ENCODE measurements around the gene KCNB1. TPM values are rescaled to one million over a fixed set of nuclear protein-coding genes. Genes with fewer than 3 reads are reported as not detected.

Gene KCNB1
- total and polyA plus RNA-seq, 2 of the 4 experiments (the other 2 are of a cell fraction) = 0.05 TPM; not detected in 1

DNA sequence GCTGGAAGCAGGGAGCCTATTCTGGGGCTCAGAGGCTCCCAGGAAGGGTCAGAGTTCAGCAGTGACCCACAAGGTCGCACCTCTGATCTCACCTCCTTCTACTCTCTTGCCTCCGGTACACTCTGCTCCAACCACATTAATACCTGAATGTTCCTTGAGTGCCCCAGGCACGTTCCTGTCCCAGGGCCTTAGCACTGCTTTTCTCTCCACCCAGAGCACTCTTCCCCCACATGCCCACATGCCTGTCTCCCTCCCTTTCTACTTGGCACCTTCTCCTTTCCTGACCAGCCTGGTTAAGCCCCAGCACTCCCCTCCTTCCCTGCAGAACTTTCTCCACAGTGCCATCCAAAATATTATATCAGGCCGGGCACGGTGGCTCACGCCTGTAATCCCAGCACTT lies 13.4 kb downstream of the KCNB1 start:
- Histone ChIP-seq H3K56ac (ENCODE audit: extremely low read depth, insufficient read depth, low read length) (no peak overlapping the region), H3K9me3 (ENCODE audit: control insufficient read depth, insufficient read depth, low read length) (no peaks in the 10 kb centered on the region), H2AK5ac (ENCODE audit: low read depth, low read length) (no peak overlapping the region), H3K9me1 (ENCODE audit: insufficient read depth, low read length) (no peaks in the 10 kb centered on the region; the same call in 1 of the 2 replicates), H3K4me1 (ENCODE audit: control insufficient read depth, insufficient read depth, low read length) (no peaks in the 10 kb centered on the region), H2BK120ac (ENCODE audit: low read depth, low read length) (no peak overlapping the region), H4K91ac (ENCODE audit: insufficient read depth, low read depth, low read length) (no peak overlapping the region), H2BK5ac (ENCODE audit: low read depth, low read length, poor library complexity, severe bottlenecking) (no peak overlapping the region), H3K18ac (ENCODE audit: low read depth, low read length) (no peak overlapping the region), H3K27me3 (ENCODE audit: control insufficient read depth, insufficient read depth, low read length) (peaks cover 39% of the 10 kb centered on the region), H3K9ac (ENCODE audit: low read depth, low read length) (no peak overlapping the region), H4K8ac (ENCODE audit: low read depth in 2 of 2, low read length in 2 of 2) (no peak overlapping the region), H3K4me3 (ENCODE audit: insufficient read depth, low read depth, low read length) (no peak overlapping the region), H3K4me2 (ENCODE audit: low read depth, low read length) (no peak overlapping the region), H3K79me1 (ENCODE audit: low read depth in 1 of 2, low read length in 2 of 2) (no peaks in the 10 kb centered on the region), H4K5ac (ENCODE audit: low read depth, low read length) (no peak overlapping the region), H3K14ac (replicated peaks; ENCODE audit: low read depth, low read length) (no peak overlapping the region), H2AFZ (replicated peaks; ENCODE audit: low read length, poor library complexity) (no peak overlapping the region), H2BK20ac (ENCODE audit: low read depth, low read length) (no peak overlapping the region), H3K4ac (ENCODE audit: low read depth, low read length) (no peak overlapping the region), H3K23ac (ENCODE audit: low read depth, low read length) (no peak overlapping the region), H2BK15ac (ENCODE audit: low read depth, low read length) (no peak overlapping the region), H2AK9ac (replicated peaks; ENCODE audit: low read depth, low read length, poor library complexity) (no peak overlapping the region), H3K36me3 (ENCODE audit: control insufficient read depth, insufficient read depth, low read length) (no peaks in the 10 kb centered on the region), H4K20me1 (ENCODE audit: insufficient read depth, low read length) (no peaks in the 10 kb centered on the region), H3K27ac (ENCODE audit: insufficient read depth, low read length) (no peak overlapping the region)
- BruUV-seq (replicated peaks) = no TSS peak
- ChIA-PET POLR2A (ENCODE audit: unreplicated experiment) (no interaction called here), CTCF (no interaction called here)
- dilution Hi-C loops (cut with HindIII; ENCODE audit: low sequenced_read_pairs, unreplicated experiment) = no loop called here
- ATAC-seq (ENCODE audit: low read depth) (no peak), DNase-seq (no peak)
- intact Hi-C loops (cut with micrococcal nuclease) = no loop called here
- no peak for TF ChIP-seq CHD1 (IDR thresholded peaks at IDR 0.05; ENCODE audit: low read depth, low read length)
- in situ Hi-C loops (cut with MboI; ENCODE audit: low sequenced_read_pairs) = no loop called here
- 56% methylated on average over 3 of the region's 6 CpGs; no CpG with 5 or more reads in 1 of the 2 experiments for WGBS, 2 experiments (ENCODE audit: extremely low coverage in 2 of 2, insufficient read length in 1 of 2)

Measured in IMR-90 (cell line).